ENCODE measurements around the gene CD14.

DNA sequence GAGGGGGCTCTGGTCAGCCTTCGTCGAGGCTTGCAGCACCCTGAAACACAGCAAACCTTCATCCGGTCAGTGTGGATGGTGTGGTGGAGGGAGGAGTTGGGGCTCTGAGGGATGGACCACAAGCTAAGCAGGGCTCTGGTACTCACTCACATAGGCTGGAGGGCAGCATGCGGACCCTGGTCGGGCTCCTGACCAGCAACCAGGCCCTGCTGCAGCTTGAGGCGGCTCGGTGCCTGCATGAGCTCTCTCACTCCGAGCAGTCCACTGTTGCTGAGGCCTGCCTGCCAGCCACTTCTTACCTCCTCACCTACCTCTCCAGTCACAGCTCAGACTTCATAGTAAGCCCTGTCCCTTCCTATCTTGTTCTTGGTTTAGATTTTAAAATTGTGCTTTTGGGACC, 8.7 kb upstream of the CD14 start:
- no peak for TF ChIP-seq POLR2A (IDR thresholded peaks at IDR 0.05)
- TF ChIP-seq, protein P1, sequence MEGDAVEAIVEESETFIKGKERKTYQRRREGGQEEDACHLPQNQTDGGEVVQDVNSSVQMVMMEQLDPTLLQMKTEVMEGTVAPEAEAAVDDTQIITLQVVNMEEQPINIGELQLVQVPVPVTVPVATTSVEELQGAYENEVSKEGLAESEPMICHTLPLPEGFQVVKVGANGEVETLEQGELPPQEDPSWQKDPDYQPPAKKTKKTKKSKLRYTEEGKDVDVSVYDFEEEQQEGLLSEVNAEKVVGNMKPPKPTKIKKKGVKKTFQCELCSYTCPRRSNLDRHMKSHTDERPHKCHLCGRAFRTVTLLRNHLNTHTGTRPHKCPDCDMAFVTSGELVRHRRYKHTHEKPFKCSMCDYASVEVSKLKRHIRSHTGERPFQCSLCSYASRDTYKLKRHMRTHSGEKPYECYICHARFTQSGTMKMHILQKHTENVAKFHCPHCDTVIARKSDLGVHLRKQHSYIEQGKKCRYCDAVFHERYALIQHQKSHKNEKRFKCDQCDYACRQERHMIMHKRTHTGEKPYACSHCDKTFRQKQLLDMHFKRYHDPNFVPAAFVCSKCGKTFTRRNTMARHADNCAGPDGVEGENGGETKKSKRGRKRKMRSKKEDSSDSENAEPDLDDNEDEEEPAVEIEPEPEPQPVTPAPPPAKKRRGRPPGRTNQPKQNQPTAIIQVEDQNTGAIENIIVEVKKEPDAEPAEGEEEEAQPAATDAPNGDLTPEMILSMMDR (IDR thresholded peaks at IDR 0.05): no peak

All from heart left ventricle (tissue), 13 donors.